ENCODE measurements around the gene S100A4.
"Not testable (repeated sequence)": the region's sequence is repeated elsewhere in the genome, so short reads cannot be mapped to it uniquely, and the experiment has no call there.

The S100A4 gene

GRCh38 chr1:153527683-153528040 is 17.9 kb downstream of the S100A4 start:
- H3K27ac Mint-ChIP-seq: no peak overlapping the region
- no peak overlapping the region for H3K4me3 Mint-ChIP-seq
- H3K4me1 Mint-ChIP-seq: peaks cover 19% of the 10 kb centered on the region
- no peak for TF ChIP-seq CTCF (IDR thresholded peaks at IDR 0.05; ENCODE audit: unreplicated experiment in 3 of 3)
- H3K36me3 Mint-ChIP-seq (ENCODE audit: low read depth): no peaks in the 10 kb centered on the region
- H3K27me3 Mint-ChIP-seq (ENCODE audit: low read depth): no peaks in the 10 kb centered on the region
- no peaks in the 10 kb centered on the region for H3K9me3 Mint-ChIP-seq

GRCh38 chr1:153527023-153527682 is 18.5 kb downstream of the S100A4 start:
- no peak for TF ChIP-seq CTCF (IDR thresholded peaks at IDR 0.05; ENCODE audit: unreplicated experiment in 3 of 3)
- no peaks in the 10 kb centered on the region for H3K27me3 Mint-ChIP-seq (ENCODE audit: low read depth)
- H3K27ac Mint-ChIP-seq: no peak overlapping the region
- H3K4me1 Mint-ChIP-seq: peaks cover 14% of the 10 kb centered on the region
- H3K4me3 Mint-ChIP-seq: no peak overlapping the region
- H3K9me3 Mint-ChIP-seq: no peaks in the 10 kb centered on the region
- no peaks in the 10 kb centered on the region for H3K36me3 Mint-ChIP-seq (ENCODE audit: low read depth)

GRCh38 chr1:153526132-153526543 is 19.5 kb downstream of the S100A4 start:
- TF ChIP-seq CTCF (IDR thresholded peaks at IDR 0.05; ENCODE audit: unreplicated experiment in 3 of 3): no peak
- no peaks in the 10 kb centered on the region for H3K36me3 Mint-ChIP-seq (ENCODE audit: low read depth)
- no peaks in the 10 kb centered on the region for H3K9me3 Mint-ChIP-seq
- peaks cover 10% of the 10 kb centered on the region for H3K4me1 Mint-ChIP-seq
- no peaks in the 10 kb centered on the region for H3K27me3 Mint-ChIP-seq (ENCODE audit: low read depth)
- peak overlapping the region in 2 of 3 experiments; percentile 2 to 10 for H3K27ac Mint-ChIP-seq
- no peak overlapping the region for H3K4me3 Mint-ChIP-seq

- no peaks in the 10 kb centered on the region for H3K9me3 Mint-ChIP-seq
Measured at GRCh38 chr1:153525088-153525728, 20.4 kb downstream of the S100A4 start.

GRCh38 chr1:153522353-153523048 is 23.1 kb downstream of the S100A4 start:
- H3K4me1 Mint-ChIP-seq; H3K4me3 Mint-ChIP-seq; H3K9me3 Mint-ChIP-seq; H3K27ac Mint-ChIP-seq; H3K36me3 Mint-ChIP-seq (ENCODE audit: low read depth); H3K27me3 Mint-ChIP-seq (ENCODE audit: low read depth): not testable (repeated sequence)

More at GRCh38 chr1:153525088-153525728, 20.4 kb downstream of the S100A4 start:
- H3K27me3 Mint-ChIP-seq (ENCODE audit: low read depth): no peaks in the 10 kb centered on the region
- peak overlapping the region in 2 of 3 experiments; percentile 57 to 64 for H3K27ac Mint-ChIP-seq
- TF ChIP-seq CTCF (IDR thresholded peaks at IDR 0.05; ENCODE audit: unreplicated experiment in 3 of 3): no peak
- peaks cover 7% of the 10 kb centered on the region for H3K4me1 Mint-ChIP-seq
- no peak overlapping the region for H3K4me3 Mint-ChIP-seq
- no peaks in the 10 kb centered on the region for H3K36me3 Mint-ChIP-seq (ENCODE audit: low read depth)

- H3K9me3 Mint-ChIP-seq; H3K4me1 Mint-ChIP-seq; H3K36me3 Mint-ChIP-seq (ENCODE audit: low read depth); H3K4me3 Mint-ChIP-seq; H3K27ac Mint-ChIP-seq; H3K27me3 Mint-ChIP-seq (ENCODE audit: low read depth): not testable (repeated sequence)
Measured at GRCh38 chr1:153521808-153522207, 23.8 kb downstream of the S100A4 start.

Data from nephron (organoid).